GM10847 (cell line): ENCODE data around the gene RRP8.

Experiments used
- POLR2A ChIP-seq: IDR thresholded peaks from 2 replicates; pipeline ENCODE4 v1.6.1; 2011; ENCODE audit not compliant: insufficient read length; ENCODE audit errors: extremely low read depth

Gene RRP8

DNA sequence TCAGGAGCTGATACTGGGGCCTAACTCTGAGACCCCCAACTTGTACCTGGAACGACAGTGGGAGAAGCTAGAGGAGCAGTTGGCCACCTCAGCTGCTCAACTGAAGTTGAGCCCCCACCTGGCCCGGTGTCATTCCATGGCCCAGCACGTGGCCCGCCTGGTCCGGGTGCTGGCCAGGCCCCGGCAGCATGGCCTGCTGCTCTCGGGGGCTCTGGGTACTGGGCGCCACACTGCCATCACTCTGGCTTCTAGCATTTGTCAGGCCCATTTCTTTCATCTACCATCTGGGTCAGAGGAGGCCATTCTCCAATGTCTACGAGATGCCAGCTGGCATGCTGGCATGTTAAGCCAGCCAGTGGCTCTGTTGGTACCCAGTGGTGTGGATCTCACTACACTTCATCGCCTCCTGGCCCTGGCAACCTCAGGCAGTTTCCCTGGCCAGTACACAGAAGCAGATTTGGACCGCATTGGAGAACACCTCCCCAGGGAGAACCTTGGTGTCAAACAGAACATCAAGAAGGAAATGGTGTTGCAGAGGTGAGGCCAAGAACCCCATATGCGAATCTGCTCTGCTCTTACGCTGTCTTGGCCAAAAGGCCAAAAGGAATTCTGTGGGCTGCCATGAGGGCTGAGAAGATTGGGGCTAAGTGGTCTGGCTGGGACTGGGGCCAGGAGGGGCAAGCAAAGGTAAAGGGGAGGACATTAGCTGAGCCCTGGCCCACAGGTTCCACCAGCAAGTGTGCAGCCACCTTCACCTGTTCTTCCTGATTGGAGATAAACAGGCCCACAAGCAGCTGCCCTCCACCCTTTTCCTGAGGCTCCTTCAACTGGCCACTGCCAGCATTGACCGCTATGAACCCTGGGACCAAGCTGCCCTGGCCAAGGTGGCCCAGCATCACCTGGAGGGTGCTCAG lies 45.4 kb downstream of the RRP8 start:
- TF ChIP-seq POLR2A, result no peak

DNA sequence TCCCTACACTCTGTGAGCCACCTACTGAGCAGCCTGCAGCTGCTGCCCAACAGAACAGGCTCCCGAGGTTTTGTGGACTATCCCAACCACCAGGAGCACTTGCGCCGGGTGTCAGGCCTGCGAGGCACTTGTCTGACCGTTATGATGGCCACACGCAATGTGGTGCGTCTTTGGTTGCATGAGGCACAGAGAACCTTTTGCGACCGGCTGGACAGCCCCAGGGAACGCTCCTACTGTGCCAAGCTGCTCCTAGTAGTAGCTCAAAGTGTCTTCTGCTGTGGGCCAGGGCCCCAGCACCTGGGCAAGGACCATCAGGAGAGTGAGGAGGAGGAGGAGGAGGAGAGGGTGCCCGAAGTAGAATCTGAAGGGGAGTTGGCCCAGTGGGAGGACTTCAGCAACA lies 46.4 kb downstream of the RRP8 start:
- TF ChIP-seq POLR2A, result no peak

DNA sequence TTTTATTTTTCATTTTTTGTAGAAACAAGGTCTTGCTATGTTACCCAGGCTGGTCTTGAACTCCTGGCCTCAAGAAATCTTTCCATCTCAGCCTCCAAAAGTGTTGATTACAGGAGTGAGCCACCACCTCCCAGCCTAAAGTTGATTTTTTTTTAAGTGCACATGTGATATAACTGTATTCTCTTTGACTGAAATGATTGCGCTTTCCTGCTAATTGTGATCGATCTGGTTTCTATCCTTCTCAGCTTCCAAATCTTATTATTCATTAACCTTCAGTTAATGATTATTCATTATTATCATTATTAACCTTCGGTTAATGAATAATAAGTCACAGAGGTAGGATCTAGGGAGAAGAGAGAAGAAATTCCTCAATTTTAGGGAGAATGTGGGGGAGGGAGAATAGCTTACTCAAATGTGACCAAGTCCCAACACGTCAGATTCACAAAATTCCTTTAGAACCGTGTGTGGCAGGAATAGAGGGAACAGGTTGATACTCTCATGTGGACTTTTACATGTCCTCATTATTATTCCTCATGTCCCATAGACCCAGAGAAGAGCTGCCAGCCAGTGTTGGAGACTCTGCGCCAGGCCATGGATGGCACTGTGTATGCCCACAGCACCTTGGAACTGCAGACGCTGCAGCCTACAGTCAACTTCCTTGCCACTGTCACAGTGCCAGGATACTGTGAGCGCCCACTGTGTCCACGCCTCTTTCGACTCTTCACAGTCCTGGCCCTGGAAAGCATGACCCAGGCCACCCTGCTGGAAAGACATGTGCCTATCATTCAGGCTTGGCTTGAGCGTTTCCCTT lies 47.1 kb downstream of the RRP8 start:
- TF ChIP-seq POLR2A, result no peak

DNA sequence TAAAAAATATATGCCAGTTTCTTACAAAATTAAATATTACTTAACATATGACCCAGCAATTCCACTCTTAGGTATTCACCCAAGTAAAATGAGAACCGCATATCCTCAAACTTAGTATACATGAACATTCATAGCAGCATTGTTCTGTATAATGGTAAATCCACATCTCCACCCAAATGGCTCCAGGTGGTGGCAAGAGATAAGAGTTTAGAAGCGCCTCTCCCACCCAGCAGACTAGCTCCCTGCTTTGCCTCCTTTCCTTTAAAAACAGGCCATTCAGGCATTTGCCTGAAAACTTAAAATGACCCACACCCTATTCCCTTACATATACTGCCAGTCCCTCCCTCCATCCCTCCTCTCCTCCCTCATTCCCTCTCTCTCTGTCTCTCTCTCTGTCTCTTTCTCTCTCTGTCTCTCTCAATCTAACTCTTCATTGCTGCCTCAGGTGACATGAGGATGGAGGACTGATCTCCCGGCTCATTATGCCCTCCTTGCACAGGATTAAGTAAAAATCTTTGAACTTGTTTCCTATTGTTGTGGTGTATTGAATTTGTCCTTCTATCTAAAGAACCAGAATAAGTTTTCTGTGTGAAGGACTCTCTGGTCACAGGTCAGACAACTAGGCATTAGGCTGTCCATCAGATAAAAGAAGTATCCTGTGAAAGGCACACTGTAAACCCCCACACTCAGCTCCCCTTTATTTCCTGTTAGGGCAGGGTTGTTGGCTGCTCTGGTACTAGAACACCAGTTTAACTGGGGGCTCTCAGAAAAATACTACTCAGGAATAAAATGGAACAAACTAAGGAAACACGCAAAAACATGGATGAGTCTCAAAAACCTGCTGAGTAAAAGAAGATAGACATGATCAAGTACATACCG lies 48.3 kb downstream of the RRP8 start:
- TF ChIP-seq POLR2A, result no peak

DNA sequence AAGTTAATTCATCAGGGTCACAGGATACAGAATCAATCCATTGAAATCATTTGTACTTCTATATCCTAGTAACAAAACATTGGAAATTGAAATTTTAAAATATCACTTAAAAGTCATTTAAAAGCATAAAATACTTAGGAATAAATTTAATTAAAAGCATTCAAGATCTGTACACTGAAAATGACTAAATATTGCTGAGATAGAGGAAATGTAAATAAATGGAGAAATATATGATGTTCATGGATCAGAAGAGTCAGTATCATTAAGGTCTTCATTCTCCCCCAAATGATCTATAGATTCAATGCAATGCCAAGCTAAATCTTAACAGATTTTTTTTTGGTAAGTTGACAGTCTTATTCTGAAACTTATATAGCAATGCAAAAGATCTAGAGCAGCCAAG lies 49.8 kb downstream of the RRP8 start:
- TF ChIP-seq POLR2A, result no peak

DNA sequence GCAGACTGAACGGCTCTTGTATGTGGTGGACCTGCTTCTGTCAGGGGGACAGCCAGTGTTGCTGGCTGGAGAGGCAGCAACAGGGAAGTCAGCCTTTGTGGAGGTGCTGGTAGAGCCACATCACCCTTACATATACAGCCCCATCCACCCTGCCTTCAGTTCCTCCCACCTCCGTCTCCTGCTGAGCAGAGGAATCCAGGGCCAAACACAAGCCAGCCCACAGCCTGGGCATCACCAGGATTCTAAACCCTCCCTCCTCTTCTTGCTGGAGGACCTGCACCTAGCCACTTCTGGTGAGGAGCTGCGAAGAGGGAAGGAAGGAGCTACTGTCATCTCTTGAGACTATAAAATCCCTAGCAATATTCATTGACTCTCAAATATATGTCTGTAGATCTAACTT lies 54.8 kb downstream of the RRP8 start:
- TF ChIP-seq POLR2A, result no peak

DNA sequence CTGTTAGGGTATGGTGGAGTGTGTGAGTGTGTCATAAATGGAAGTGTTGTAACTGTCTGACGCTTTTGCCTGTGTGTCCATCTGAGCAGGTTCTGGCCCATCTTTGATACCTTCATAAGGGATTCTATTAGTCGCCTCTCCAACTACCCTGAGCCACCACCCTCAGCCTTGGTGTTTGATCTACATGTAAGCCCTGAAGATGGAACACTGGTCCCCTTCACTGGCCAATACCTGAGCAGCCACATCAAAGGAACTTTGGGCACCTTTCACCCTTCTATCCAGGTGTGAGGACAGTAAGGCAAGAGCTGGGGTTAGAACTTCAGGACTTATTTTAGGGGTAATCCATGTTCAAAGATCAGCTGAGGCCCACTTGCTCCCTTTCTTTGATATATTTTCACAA lies 55.3 kb downstream of the RRP8 start:
- no peak for TF ChIP-seq POLR2A

DNA sequence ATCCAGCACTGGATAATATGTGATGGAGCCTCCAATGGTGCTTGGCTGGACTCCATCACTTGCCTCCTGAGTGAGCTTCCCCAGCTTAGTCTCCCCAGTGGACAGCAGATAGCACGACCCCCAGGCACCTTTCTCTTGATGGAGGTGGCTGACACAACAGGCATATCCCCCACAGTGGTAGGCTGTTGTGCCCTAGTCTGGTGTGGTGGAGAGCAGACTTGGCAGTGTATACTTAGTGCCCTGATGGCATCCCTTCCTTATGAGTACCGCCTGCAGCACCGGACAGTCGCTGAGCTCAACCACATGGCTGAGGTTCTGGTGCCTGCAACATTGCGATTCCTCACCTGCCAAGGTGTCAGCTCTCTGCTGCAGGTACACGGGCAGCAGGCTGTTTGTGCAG lies 56.2 kb downstream of the RRP8 start:
- TF ChIP-seq POLR2A, result no peak

DNA sequence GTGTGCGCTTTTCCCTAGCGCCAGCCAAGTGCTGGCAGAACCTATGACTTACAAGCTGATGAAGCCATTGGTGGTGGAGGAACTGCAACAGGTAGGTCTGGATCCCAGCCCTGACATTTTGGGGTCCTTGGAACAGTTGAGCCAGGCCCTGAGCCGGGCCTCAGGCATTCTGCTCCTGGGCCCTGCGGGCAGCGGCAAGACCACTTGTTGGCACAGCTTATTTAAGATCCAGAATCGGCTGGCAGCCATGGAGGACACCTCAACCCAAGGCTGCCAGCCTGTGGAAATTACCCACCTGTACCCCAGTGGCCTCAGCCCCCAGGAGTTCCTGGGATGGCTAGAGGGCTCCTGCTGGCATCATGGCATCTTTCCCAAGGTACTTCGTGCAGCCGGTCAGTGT lies 56.7 kb downstream of the RRP8 start:
- TF ChIP-seq POLR2A, result no peak

DNA sequence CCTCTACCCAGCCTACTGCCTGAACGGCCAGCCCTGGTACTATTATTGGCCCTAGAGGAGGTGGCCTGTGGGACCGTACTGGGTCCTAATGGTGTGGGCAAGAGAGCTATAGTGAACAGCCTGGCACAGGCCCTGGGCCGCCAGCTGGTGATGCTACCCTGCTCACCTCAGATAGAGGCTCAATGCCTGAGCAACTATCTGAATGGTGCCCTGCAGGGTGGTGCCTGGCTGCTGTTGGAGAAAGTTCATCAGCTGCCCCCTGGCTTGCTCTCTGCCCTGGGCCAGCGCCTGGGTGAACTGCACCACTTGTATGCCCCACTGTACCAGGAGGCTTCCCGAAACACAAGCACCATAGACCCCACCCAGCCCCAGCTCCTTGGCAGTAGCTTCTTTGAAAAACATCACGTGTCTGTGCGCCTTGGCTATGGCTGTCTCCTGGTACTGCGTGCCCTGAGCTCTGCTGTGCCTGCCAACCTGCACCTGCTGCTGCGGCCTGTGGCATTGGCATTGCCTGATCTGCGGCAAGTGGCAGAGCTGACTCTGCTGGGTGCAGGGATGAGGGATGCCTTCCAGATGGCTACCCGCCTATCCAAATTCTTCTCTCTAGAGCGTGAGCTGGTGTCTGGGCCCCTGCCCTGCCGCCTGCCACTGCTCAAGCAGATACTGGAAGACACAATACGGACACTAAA lies 57.4 kb downstream of the RRP8 start:
- TF ChIP-seq POLR2A, result no peak
